NCI-H2029 treated with DMSO at 0.1 percent for 48 hours (cell line): ENCODE results near the gene MTERF4.

Source experiments
- DNase-seq: peaks from one replicate; lab custom pipeline; 2025; lab: John Stamatoyannopoulos, UW

MTERF4 gene

DNA sequence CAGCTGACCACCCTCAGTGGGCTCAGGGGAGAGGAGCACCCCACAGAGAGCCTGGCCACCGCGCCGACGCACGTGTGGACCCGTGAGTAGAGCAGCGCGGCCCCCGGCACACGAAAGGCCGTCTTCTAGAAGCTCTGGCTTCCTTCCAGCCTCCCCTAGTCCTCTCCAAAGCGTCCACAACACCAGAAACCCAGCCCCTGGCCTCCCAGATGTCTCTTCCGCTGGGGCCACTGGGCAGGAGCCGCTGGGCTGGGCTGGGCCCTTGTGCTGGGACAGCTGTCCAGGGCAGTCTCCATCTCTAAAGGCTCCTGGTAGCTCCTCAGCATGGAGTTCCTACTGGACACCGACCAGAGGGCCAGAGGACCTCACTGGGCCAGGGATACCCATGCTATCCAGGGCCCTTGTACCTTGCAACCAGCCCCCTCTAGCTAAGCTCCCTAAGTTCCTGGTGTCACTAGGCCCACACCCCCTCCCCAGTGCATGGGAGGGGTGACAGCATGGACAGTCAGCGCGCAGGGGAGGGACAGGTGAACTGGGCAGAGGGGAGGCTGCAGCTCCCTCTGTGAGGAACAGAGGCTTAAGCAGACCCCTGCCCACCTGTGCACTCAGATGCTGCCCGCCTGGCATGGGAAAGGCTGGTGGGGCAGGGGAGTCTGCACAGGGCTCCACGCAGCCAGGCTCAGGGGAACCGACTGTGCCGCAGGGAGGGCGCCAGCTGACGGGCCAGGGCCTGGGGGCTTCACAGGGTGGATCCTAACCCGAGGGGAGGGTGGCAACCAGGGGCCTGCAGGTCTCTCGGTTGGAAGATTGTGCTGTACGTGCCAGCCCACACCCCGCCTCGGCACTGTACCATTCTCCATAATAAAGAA, 32.9 kb downstream of the MTERF4 start:
- no peak for DNase-seq

GRCh38 chr2:241068136-241068941, 33.7 kb downstream of the MTERF4 start:
- no peak for DNase-seq

DNA sequence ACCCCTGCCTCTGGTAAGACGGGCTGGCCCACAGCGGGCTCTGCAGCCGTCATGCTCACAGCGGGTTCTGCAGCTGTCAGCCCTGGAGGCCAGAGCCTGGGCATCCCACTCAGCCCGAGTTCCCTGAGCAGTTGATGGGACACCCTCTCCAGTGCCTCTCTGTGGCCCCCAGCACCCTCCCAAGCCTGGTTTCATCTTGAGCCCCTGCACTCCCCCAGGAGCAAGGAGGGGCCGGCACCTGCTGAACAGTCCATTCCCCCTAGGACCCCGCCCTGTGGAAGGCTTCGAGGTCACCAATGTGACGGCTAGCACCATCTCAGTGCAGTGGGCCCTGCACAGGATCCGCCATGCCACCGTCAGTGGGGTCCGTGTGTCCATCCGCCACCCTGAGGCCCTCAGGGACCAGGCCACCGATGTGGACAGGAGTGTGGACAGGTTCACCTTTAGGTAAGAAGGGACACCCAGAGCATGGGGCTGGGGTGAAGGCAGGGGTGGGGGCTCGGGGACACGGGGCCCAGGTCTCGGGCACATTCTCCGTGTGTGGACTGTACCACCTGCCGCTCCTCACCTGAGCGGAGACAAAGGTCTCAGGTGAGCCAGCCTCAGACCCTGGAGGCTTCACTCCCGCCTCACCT, 34.5 kb downstream of the MTERF4 start:
- DNase-seq, result no peak

DNA sequence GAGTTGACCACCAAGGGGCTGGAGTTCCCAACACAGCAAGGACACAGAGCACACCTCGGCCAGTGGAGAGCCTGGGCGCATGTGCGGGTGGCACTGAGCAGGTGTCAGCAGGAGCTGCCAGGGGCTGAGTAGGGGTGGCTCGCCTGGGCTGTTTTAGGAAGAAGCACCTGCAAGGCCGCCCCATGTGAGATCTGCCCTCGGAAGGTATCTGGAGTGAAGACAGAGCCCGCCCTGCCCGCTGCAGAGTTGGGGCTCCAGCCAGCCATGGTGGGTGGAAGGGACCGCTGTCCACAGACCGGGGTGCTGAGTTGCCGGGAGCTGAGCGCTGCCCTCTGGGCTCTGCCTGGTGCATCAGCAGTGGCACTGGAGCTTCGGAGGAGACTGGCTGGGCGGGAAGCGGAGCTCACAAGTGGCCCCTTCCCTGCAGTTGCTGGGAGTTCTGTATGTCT, 35.2 kb downstream of the MTERF4 start:
- DNase-seq, result no peak

GRCh38 chr2:241066171-241066892, 35.8 kb downstream of the MTERF4 start:
- no peak for DNase-seq

GRCh38 chr2:241065355-241065803, 36.7 kb downstream of the MTERF4 start:
- no peak for DNase-seq

DNA sequence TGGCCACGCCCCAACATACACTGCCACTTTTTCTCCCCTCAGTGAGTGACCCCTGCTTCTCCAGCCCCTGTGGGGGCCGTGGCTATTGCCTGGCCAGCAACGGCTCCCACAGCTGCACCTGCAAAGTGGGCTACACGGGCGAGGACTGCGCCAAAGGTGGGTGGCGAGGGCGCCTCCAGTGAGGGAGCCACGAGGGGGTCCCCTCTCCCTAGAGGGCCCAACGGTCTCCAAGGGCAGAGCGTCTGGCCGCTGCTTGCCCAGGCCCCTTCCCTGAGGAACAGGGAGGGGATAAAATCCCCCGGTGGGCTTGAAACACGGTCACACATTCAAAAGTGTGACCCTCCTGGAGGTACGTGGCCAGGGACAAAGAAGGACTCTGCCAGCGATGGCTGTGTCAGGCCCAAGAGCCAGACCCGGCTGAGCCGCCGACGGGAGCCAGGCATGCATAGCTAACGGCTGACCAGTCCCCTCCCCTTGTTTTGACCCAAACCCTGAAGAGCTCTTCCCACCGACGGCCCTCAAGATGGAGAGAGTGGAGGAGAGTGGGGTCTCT, 37.2 kb downstream of the MTERF4 start:
- no peak for DNase-seq

GRCh38 chr2:241064008-241064801, 37.9 kb downstream of the MTERF4 start:
- no peak for DNase-seq

DNA sequence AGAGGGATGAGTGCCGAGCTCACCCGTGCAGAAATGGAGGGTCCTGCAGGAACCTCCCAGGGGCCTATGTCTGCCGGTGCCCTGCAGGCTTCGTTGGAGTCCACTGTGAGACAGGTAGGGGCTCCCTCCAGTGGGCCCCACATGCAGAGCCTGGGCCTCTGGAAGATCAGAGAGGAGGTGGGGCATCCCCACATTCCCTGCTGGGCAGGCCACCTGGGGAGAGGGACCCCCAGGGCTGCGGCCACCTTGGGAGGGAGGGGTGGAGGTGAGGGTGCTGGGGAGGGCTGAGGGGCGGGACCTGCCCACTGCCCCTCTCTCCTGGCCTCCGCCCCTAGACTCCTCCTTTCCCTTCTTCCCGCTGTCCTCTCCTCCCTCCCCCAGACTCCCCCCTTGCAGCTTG, 38.5 kb downstream of the MTERF4 start:
- no peak for DNase-seq

DNA sequence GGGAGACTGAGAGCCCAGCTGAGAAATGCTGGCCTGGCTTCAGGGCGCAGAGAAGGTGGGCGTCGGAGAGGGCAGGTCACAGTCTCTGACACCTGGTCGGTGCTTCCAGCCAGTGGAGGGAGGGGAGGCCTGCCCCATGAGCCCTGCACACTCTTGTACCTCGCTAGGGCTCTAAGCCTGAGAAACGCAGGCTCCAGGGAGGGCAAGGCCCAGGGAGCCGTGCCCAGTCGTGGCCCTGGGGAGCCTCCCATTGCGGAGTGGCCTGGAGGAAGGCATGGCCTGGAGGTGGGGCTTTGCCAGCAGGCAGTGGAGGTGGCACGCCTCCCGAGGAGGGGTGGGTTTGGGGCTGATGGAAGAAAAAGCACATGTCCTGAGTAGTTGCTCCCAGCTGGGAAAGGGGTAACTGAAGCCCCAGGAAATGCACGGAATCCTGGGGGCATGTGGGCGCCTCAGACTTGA, 39.0 kb downstream of the MTERF4 start:
- no peak for DNase-seq

GRCh38 chr2:241062389-241063092, 39.5 kb downstream of the MTERF4 start:
- DNase-seq, result no peak

- no peak for DNase-seq
Measured at GRCh38 chr2:241061275-241061674, 40.8 kb downstream of the MTERF4 start.

DNA sequence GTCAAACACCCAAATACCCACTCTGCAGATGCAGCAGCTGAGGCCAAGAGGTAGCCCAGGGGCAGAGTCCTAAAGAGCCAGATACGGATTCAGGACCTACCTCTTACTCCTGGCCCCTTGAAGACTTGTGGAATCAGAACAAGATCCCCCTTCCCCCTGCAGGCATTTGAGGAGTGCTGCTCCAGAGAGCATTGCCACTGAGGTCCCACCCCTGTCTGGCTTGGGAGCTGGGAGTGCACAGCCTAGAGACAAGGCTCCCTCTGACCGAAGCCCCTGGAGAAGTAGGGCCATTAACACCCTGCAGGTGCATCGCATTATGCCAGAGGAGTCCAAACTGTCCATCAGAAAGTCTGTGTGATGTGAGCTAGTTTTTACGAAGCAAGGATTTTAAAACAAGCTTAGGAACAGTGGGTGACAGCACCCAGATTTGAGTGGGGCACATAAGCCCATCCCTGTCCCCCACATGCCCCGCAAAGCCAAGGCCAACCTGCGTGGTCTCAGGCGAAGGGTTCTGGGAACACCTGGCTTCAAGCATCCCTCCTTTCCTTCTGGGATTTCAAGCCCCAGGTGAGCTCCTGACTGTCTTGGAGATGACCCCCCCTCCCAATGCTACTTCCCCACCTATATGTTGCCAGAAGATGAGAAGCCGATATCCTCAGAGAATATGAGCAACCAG, 48.4 kb downstream of the MTERF4 start:
- DNase-seq, result no peak

DNA sequence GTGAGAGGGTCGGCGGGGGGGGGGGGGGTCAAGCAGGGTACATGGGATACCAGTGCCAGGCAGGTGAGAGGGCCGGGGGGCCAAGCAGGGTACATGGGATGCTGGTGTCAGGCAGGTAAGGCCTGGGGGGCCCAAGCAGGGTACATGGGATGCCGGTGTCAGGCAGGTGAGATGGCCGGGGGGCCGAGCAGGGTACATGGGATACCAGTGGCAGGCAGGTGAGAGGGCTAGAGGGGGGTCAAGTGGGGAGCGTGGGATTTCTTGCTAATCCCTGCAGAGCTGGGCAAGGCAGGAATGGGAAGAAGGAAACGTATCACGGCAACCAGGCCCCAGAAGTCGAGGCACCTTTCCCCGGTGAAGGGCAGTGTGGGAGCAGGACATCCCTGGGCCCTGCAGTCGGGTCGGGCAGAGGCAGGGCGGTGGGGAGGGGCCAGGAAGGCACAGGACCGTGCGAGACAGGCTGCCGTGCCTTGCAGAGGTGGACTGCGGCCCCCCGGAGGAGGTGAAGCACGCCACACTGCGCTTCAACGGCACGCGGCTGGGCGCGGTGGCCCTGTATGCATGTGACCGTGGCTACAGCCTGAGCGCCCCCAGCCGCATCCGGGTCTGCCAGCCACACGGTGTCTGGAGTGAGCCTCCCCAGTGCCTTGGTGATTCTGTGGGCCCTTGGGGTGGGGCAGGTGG, 49.3 kb downstream of the MTERF4 start:
- no peak for DNase-seq

DNA sequence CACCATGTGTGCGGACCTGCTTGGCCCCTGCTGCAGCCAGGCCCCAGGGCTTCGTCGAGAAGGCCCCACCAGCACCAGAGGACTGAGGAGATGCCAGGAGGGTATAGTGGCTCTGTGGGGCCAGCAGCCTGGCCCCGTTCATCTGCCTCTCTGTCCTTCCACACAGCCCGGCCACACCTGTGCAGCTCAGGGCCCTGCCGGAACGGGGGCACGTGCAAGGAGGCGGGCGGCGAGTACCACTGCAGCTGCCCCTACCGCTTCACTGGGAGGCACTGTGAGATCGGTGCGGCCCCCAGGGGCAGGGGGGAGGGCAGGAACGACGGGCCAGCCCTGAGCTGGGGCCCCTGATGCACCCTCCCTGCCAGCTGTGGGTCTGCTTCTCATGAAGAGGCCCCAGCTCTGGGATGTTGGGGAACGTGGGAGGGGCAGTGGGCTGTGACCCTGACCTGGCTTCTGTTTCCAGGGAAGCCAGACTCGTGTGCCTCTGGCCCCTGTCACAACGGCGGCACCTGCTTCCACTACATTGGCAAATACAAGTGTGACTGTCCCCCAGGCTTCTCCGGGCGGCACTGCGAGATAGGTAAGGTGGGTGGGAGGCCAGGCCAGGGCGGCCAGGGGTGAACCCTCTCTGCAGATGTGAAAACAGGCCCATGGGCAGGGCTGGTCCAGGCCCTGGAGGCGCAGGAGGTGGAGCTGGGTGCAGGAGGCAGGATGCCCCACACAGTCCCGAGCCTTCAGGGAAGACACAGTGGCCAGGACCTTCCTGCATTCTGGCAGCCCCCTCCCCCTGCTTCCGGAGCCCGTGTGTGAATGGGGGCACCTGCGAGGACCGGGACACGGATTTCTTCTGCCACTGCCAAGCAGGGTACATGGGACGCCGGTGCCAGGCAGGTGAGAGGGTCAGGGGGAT, 50.3 kb downstream of the MTERF4 start:
- DNase-seq, result no peak

- no peak for DNase-seq
Measured at GRCh38 chr2:241050624-241051577, 51.2 kb downstream of the MTERF4 start.
